GM12873 (cell line): ENCODE measurements around the gene NYAP1.

Experiments
- CTCF ChIP-seq: IDR thresholded peaks from 2 replicates; pipeline ENCODE4 v1.5.1; 2012; ENCODE audit warnings: low read depth, mild to moderate bottlenecking, moderate library complexity, low read length, control low read depth; ENCODE audit not compliant: insufficient read depth; ENCODE audit errors: missing control alignments

The NYAP1 gene

GRCh38 chr7:100489824-100490223, 6.1 kb downstream of the NYAP1 start:
- TF ChIP-seq CTCF: no peak

- TF ChIP-seq CTCF: no peak
Observed at GRCh38 chr7:100490483-100491191, 6.9 kb downstream of the NYAP1 start.

- no peak for TF ChIP-seq CTCF
Observed at GRCh38 chr7:100491192-100491578, 7.5 kb downstream of the NYAP1 start.

GRCh38 chr7:100492738-100493475, 9.2 kb downstream of the NYAP1 start:
- TF ChIP-seq CTCF: no peak

GRCh38 chr7:100493476-100494264, 9.9 kb downstream of the NYAP1 start:
- TF ChIP-seq CTCF: peak; percentile 28

GRCh38 chr7:100496509-100496908, 12.8 kb downstream of the NYAP1 start:
- no peak for TF ChIP-seq CTCF
